NCI-H1092 treated with DMSO at 0.1 percent for 48 hours (cell line): ENCODE measurements around the gene SSH3.
"Not testable (repeated sequence)": the region's sequence is repeated elsewhere in the genome, so short reads cannot be mapped to it uniquely, and the experiment has no call there.

Experiments used
- DNase-seq: peaks from one replicate; lab custom pipeline; 2025; lab: John Stamatoyannopoulos, UW

The SSH3 gene

GRCh38 chr11:67312187-67313021, 9.1 kb downstream of the SSH3 start:
- DNase-seq: no peak

GRCh38 chr11:67313125-67313890, 10.0 kb downstream of the SSH3 start:
- no peak for DNase-seq

- DNase-seq: no peak
Observed at GRCh38 chr11:67314218-67314617, 10.9 kb downstream of the SSH3 start.

- DNase-seq: no peak
Observed at GRCh38 chr11:67315325-67315909, 12.1 kb downstream of the SSH3 start.

- no peak for DNase-seq
Observed at GRCh38 chr11:67316882-67317204, 13.5 kb downstream of the SSH3 start.

- DNase-seq: peak; percentile 98
Observed at GRCh38 chr11:67317205-67317887, 14.0 kb downstream of the SSH3 start.

GRCh38 chr11:67317888-67318555, 14.7 kb downstream of the SSH3 start:
- peak; percentile 34 for DNase-seq

- DNase-seq: not testable (repeated sequence)
Observed at GRCh38 chr11:67318876-67319275, 15.5 kb downstream of the SSH3 start.

- no peak for DNase-seq
Observed at GRCh38 chr11:67320011-67320410, 16.7 kb downstream of the SSH3 start.

- no peak for DNase-seq
Observed at GRCh38 chr11:67320691-67321090, 17.4 kb downstream of the SSH3 start.

GRCh38 chr11:67321313-67321871, 18.1 kb downstream of the SSH3 start:
- no peak for DNase-seq

- DNase-seq: no peak
Observed at GRCh38 chr11:67322049-67322448, 18.7 kb downstream of the SSH3 start.

- DNase-seq: no peak
Observed at GRCh38 chr11:67323526-67323925, 20.2 kb downstream of the SSH3 start.

- no peak for DNase-seq
Observed at GRCh38 chr11:67332081-67332691, 28.9 kb downstream of the SSH3 start.

- no peak for DNase-seq
Observed at GRCh38 chr11:67337257-67337656, 33.9 kb downstream of the SSH3 start.

GRCh38 chr11:67344264-67344663, 40.9 kb downstream of the SSH3 start:
- no peak for DNase-seq

GRCh38 chr11:67345247-67345919, 42.1 kb downstream of the SSH3 start:
- DNase-seq: no peak

- DNase-seq: no peak
Observed at GRCh38 chr11:67345920-67346819, 42.8 kb downstream of the SSH3 start.

GRCh38 chr11:67347964-67348749, 44.8 kb downstream of the SSH3 start:
- no peak for DNase-seq
